Endothelial cell of umbilical vein (primary cell): ENCODE measurements around the gene TSGA10IP. TPM values are rescaled to one million over a fixed set of nuclear protein-coding genes. Genes with fewer than 3 reads are reported as not detected.
A peak's percentile ranks its signal among the peaks of the same experiment; 100 is the strongest.

Source experiments
- BruUV-seq: library from RNA; stranded (reverse); fragments of 400-500 nt; replicated peaks from 2 replicates; lab custom pipeline; 2021; lab: Mats Ljungman, UMichigan
- CTCF ChIA-PET: fragments of 300-600, 350-600 bp; sonication (Branson Sonifier 250); formaldehyde crosslinking; loops from one replicate; lab custom pipeline; 2021; ENCODE audit warnings: antibody characterized with exemption, inconsistent platforms; lab: Charles Lee
- POLR2A ChIA-PET: fragments of 300-600, 350-600 bp; sonication (Branson Sonifier 250); formaldehyde crosslinking; loops from one replicate; lab custom pipeline; 2021; ENCODE audit warnings: antibody characterized with exemption, inconsistent platforms; lab: Charles Lee
- DNase-seq: peaks from one replicate; pipeline ENCODE4 v3.0.0-alpha.2; 2011; ENCODE audit warnings: low read depth, low spot score
- FAIRE-seq: peaks from 2 replicates; lab custom pipeline; 2011; peaks lifted over from hg19 to GRCh38; lab: Jason Lieb, UNC
- H2AFZ ChIP-seq: 2 replicates; pipeline ENCODE4 v1.6.0; 2012; ENCODE audit warnings: low read depth, low read length, control low read depth, inconsistent platforms
- H3K27ac ChIP-seq: 2 replicates; pipeline ENCODE4 v1.5.1; 2011; ENCODE audit warnings: low read depth, mild to moderate bottlenecking, control low read depth, low read length, moderate library complexity; ENCODE audit not compliant: insufficient read depth
- H3K27me3 ChIP-seq, 2 experiments: 2 replicates each; pipeline versions ENCODE4 v1.6.0 to v1.6.1; 2011; ENCODE audit warnings: low read length in 2 of 2, mixed read lengths in 1 of 2; ENCODE audit not compliant: control insufficient read depth in 2 of 2, insufficient read depth in 2 of 2
- H3K36me3 ChIP-seq, 2 experiments: 2 replicates in 1 of 2; 3 replicates in 1 of 2; pipeline ENCODE4 v1.5.1; 2011; ENCODE audit warnings: low read length in 2 of 2, mild to moderate bottlenecking in 1 of 2, moderate library complexity in 1 of 2; ENCODE audit not compliant: control insufficient read depth in 2 of 2, insufficient read depth in 2 of 2; ENCODE audit errors: extremely low read depth in 1 of 2
- H3K4me1 ChIP-seq: 3 replicates; pipeline ENCODE4 v1.5.1; 2011; ENCODE audit warnings: mild to moderate bottlenecking, low read length; ENCODE audit not compliant: control insufficient read depth, insufficient read depth; ENCODE audit errors: extremely low read depth
- H3K4me2 ChIP-seq: 2 replicates; pipeline ENCODE4 v1.6.1; 2011; ENCODE audit warnings: low read length, control low read depth, mixed read lengths; ENCODE audit not compliant: insufficient read depth
- H3K4me3 ChIP-seq, 3 experiments: fragments of 200-600 bp in 1 of 3; sonication (generic), shearing (Covaris generic) in 1 of 3; replicated peaks in 1 of 3; 2 replicates each; pipeline ENCODE4 v1.5.1; 2011 to 2016; ENCODE audit warnings: control low read depth in 3 of 3, low read length in 3 of 3, mild to moderate bottlenecking in 2 of 3, inconsistent platforms in 1 of 3, low read depth in 1 of 3, moderate library complexity in 1 of 3; ENCODE audit not compliant: insufficient read depth in 1 of 3
- H3K79me2 ChIP-seq: 2 replicates; pipeline ENCODE4 v1.6.0; 2012; ENCODE audit warnings: low read length, inconsistent platforms; ENCODE audit not compliant: control insufficient read depth, insufficient read depth
- H3K9ac ChIP-seq: replicated peaks from 2 replicates; pipeline ENCODE3; 2011; ENCODE audit warnings: low read length, control low read depth; ENCODE audit not compliant: insufficient read depth; ENCODE audit errors: extremely low read depth
- H3K9me1 ChIP-seq: replicated peaks from 3 replicates; pipeline ENCODE4 v1.6.0; 2011; ENCODE audit warnings: mild to moderate bottlenecking, low read length; ENCODE audit not compliant: control insufficient read depth, insufficient read depth; ENCODE audit errors: extremely low read depth
- H3K9me3 ChIP-seq: replicated peaks from 2 replicates; pipeline ENCODE4 v1.5.1; 2012; ENCODE audit warnings: low read length, inconsistent platforms; ENCODE audit not compliant: control insufficient read depth, insufficient read depth
- H4K20me1 ChIP-seq: replicated peaks from 2 replicates; pipeline ENCODE3; 2011; ENCODE audit warnings: mild to moderate bottlenecking, low read length; ENCODE audit not compliant: control insufficient read depth, insufficient read depth; ENCODE audit errors: extremely low read depth
- MYC ChIP-seq: IDR thresholded peaks from one replicate; pipeline ENCODE4 v1.6.1; 2011; ENCODE audit warnings: mild to moderate bottlenecking, low read depth, low read length
- POLR2A ChIP-seq: IDR thresholded peaks from 2 replicates; pipeline ENCODE4 v1.6.1; 2012; ENCODE audit warnings: low read depth, mild to moderate bottlenecking, control low read depth, low read length
- POLR2AphosphoS5 ChIP-seq: IDR thresholded peaks from 2 replicates; pipeline ENCODE4 v1.6.1; 2012; ENCODE audit warnings: low read depth, mild to moderate bottlenecking, control low read depth, low read length, moderate library complexity; ENCODE audit not compliant: insufficient read depth
- dilution Hi-C: fragments of 300-500 bp; cut with MboI; formaldehyde crosslinking; loops from one replicate; pipeline ENCODE4 v1.15.0; 2019; ENCODE audit warnings: low sequenced_read_pairs; ENCODE audit not compliant: extremely low pct_ligation_motif_present
- intact Hi-C: fragments of 100-400 bp; cut with micrococcal nuclease; formaldehyde crosslinking; loops from one replicate; pipeline ENCODE4 v1.10.0; 2022
- polyA plus RNA-seq, 4 experiments: library from polyadenylated mRNA; depleted of rRNA in 3 of 4; stranded (reverse) in 3 of 4; unstranded in 1 of 4; fragments of >200 nt; gene quantifications; 2 replicates each; pipeline versions ENCODE4 v1.2.1 to v1.2.3, GENCODE V29; 2011 to 2012; ENCODE audit warnings: missing spikeins in 1 of 4
- total RNA-seq: library from RNA; stranded (reverse); gene quantifications from 2 replicates; pipeline ENCODE4 v1.2.3, GENCODE V29; 2021

Gene TSGA10IP
- total and polyA plus RNA-seq, 2 donors (not counting 3 experiments of a cell fraction or from before 2014, with no cell fraction given): not detected

DNA sequence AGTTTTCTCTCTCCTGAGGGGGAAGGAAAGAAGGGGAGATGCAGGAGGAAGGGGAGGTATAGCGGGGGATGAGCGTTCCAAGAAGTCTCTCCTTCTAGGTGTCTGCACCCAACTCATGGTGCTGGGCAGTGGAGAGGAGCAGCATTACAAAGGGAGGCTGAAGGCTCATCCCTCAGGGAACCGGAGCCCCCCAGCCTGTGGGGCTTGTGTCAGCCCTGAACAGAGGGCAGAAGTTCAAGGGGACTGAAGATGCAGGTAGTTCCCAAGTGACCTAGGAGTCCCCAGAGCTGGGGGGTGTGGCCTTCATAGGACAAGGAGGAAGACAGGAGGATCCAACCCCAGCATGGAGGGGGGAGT is 28.2 kb upstream of the TSGA10IP start:
- H3K36me3 ChIP-seq: peaks cover 0 to 2% of the 10 kb centered on the region in 2 experiments
- no peaks in the 10 kb centered on the region for H3K9me1 ChIP-seq
- H3K4me1 ChIP-seq: peaks cover 61% of the 10 kb centered on the region
- H3K27me3 ChIP-seq: no peaks in the 10 kb centered on the region
- DNase-seq: no peak
- FAIRE-seq: no peak
- no TSS peak for BruUV-seq
- H4K20me1 ChIP-seq: no peaks in the 10 kb centered on the region
- ChIA-PET POLR2A (interaction anchor here (1.5 to 2.1 kb wide), 3 partner anchors 17 to 26 kb away, joined by 6 to 17 read pairs (median 7); partner anchors contain the start of genes CCDC85B and FOSL1), CTCF (interaction anchor here (4.9 kb wide), 1 partner anchor 27 kb away, joined by 73 read pairs; the partner anchor contains the start of genes CCDC85B and FIBP)
- H3K27ac ChIP-seq: peak overlapping the region; percentile 92
- TF ChIP-seq MYC: no peak
- TF ChIP-seq POLR2A: peak; percentile 12
- dilution Hi-C loops (no loop called here), intact Hi-C loops (loop anchor here (5.0 kb wide), 1 partner anchor 135 kb away; the partner anchor contains the start of gene SF3B2)
- H3K4me3 ChIP-seq: peak overlapping the region in 1 of 3 experiments; percentile 5
- peak overlapping the region; percentile 69 for H3K4me2 ChIP-seq
- H3K79me2 ChIP-seq: peaks cover 37% of the 10 kb centered on the region
- H2AFZ ChIP-seq: no peak overlapping the region
- H3K9ac ChIP-seq: no peak overlapping the region
- no peaks in the 10 kb centered on the region for H3K9me3 ChIP-seq

DNA sequence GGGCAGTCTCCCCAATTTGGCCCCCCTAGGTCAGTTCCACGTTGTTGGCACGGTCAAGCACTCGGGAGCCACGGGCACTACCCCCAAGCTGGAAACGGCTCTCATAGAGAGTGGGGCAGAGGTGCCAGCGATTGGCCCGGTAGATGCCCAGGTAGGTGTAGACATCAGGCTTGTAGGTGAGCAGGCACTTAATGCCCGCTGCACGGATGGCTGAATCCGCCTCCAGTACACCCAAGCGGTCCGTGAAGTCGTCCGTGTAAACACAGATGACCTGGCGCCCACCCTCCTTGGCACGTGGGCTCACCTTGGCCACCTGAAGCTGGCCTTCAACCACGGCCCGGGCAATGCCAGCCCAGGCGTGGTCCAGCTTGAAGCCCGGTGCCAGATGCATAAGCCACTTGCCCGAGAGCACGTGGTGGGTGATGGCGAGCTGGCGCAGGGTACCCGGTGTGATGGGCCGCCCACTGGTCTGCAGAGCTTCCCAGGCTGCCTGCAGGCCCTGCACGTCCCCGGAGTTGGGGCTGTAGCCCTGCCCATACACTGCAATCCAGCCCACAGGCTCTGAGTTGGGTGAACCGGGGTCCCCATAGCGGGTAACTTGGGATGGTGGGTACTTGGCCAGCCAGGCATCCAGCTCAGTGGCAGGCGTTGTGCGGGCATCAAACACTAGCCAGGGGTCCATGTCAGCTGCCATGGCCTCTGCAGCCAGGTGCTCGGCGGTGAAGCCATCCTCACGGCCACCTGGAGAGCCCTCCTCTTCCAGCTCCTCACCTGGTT is 27.7 kb upstream of the TSGA10IP start:
- DNase-seq (no peak), FAIRE-seq (no peak)
- Histone ChIP-seq H4K20me1 (no peaks in the 10 kb centered on the region), H3K27ac (peak overlapping the region; percentile 92), H3K9ac (peak overlapping the region; percentile 92), H3K36me3 (peaks cover 4 to 5% of the 10 kb centered on the region in 2 experiments), H3K9me3 (no peaks in the 10 kb centered on the region), H3K4me3 (peak overlapping the region; percentile 46 to 90 (median 71)), H3K27me3 (no peaks in the 10 kb centered on the region), H3K9me1 (no peaks in the 10 kb centered on the region), H3K4me1 (peaks cover 55% of the 10 kb centered on the region), H3K4me2 (peak overlapping the region; percentile 69), H2AFZ (no peak overlapping the region), H3K79me2 (peaks cover 37% of the 10 kb centered on the region)
- POLR2A ChIA-PET: interaction anchor here (0.9 to 2.1 kb wide), 4 partner anchors 16 to 58 kb away, joined by 3 to 7 read pairs (median 5); partner anchors contain the start of genes CCDC85B and FOSL1
- TF ChIP-seq POLR2AphosphoS5: no peak
- peak; percentile 16 for TF ChIP-seq POLR2A
- CTCF ChIA-PET: interaction anchor here (0.9 to 4.9 kb wide), 2 partner anchors 27 to 33 kb away, joined by 4 to 73 read pairs; partner anchors contain the start of genes CCDC85B and FIBP
- TSS peak; percentile 30 for BruUV-seq
- intact Hi-C loops (loop anchor here (5.0 kb wide), 1 partner anchor 135 kb away; the partner anchor contains the start of gene SF3B2), dilution Hi-C loops (no loop called here)
